GM21423 (cell line): Measurements from ENCODE around the gene DNTT.

Experiments
- ATAC-seq: cut with Tn5 transposase; IDR thresholded peaks from one replicate; pipeline ENCODE4 v1.9.1; 2021; ENCODE audit warnings: mild to moderate bottlenecking, moderate library complexity; ENCODE audit not compliant: unreplicated experiment

Gene DNTT

GRCh38 chr10:96275685-96276418 lies 28.4 kb upstream of the DNTT start:
- no peak for ATAC-seq

GRCh38 chr10:96276426-96276825 lies 27.8 kb upstream of the DNTT start:
- ATAC-seq: no peak

GRCh38 chr10:96276831-96277230 lies 27.4 kb upstream of the DNTT start:
- no peak for ATAC-seq

GRCh38 chr10:96279191-96279641 lies 25.0 kb upstream of the DNTT start:
- no peak for ATAC-seq

- ATAC-seq: no peak
Measured at GRCh38 chr10:96280859-96281258, 23.4 kb upstream of the DNTT start.

GRCh38 chr10:96281444-96282029 lies 22.7 kb upstream of the DNTT start:
- no peak for ATAC-seq

- no peak for ATAC-seq
Measured at GRCh38 chr10:96283351-96283750, 20.9 kb upstream of the DNTT start.

GRCh38 chr10:96283756-96284155 lies 20.5 kb upstream of the DNTT start:
- ATAC-seq: no peak

GRCh38 chr10:96285331-96285752 lies 18.9 kb upstream of the DNTT start:
- no peak for ATAC-seq

- peak; percentile 67 for ATAC-seq
Measured at GRCh38 chr10:96287392-96288105, 16.7 kb upstream of the DNTT start.

- ATAC-seq: peak; percentile 58
Measured at GRCh38 chr10:96288151-96288621, 16.0 kb upstream of the DNTT start.

GRCh38 chr10:96289218-96289910 lies 14.9 kb upstream of the DNTT start:
- no peak for ATAC-seq

GRCh38 chr10:96290368-96291133 lies 13.7 kb upstream of the DNTT start:
- ATAC-seq: no peak

- no peak for ATAC-seq
Measured at GRCh38 chr10:96292971-96293920, 11.0 kb upstream of the DNTT start.

- no peak for ATAC-seq
Measured at GRCh38 chr10:96295475-96295874, 8.8 kb upstream of the DNTT start.

- ATAC-seq: no peak
Measured at GRCh38 chr10:96297486-96297885, 6.7 kb upstream of the DNTT start.

GRCh38 chr10:96298362-96298761 lies 5.9 kb upstream of the DNTT start:
- ATAC-seq: no peak

- no peak for ATAC-seq
Measured at GRCh38 chr10:96299383-96299782, 4.9 kb upstream of the DNTT start.

- ATAC-seq: no peak
Measured at GRCh38 chr10:96301616-96302015, 2.6 kb upstream of the DNTT start.
